Kasumi-1 (cell line): ENCODE measurements around the gene ETV5.
"Not testable (repeated sequence)": the region's sequence is repeated elsewhere in the genome, so short reads cannot be mapped to it uniquely, and the experiment has no call there.

Source experiments
- DNase-seq, 2 experiments: peaks; one replicate each; lab custom pipeline; 2025; lab: John Stamatoyannopoulos, UW

Gene ETV5

DNA sequence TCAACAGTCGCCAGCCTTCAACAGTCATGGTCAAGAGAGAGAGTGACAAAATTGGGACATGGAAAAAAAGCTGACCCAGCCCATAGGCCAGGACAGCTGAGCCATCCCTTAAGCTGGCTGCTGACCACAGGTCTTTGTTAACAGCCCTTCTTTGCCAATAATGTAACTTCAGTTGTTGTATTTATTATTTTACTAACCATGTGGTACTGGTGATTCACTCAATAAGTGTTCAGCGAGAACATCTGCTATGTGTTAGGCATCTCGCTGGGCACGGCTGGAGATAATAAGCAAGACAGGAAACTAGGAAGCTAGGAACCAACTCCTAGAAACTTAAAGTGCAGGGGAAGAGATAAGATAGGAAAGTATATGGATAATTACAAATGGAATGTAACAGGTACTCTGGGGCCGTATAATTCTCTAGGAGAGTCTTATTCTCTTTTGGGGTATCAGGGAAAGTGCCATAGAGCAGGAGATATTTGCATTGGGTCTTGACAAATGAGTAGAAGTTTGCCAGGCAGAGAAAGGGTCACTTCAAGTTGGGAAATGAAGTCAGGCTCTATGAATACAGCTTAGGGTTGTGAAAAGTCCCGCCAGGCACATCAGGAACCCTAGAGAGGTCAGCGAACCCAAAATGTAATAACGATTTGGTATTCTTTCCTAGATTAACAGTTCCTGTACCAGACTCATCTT, 87.1 kb downstream of the ETV5 start:
- no peak for DNase-seq

DNA sequence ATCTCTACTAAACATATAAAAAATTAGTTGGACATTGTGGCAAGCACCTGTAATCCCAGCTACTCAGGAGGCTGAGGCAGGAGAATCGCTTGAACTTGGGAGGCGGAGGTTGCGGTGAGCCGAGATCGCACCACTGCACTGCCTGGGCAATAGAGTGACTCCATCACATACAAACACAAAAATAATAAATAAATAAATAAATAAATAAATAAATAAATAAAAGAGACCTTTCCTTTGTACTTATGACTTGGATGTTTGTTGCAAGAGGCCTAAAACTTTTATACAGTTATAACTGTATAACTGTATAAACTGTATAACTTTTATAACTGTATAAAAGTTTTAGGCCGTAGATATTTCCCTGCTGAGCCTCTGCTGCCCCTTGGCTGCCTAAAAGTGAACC, 87.6 kb downstream of the ETV5 start:
- DNase-seq: not testable (repeated sequence)

DNA sequence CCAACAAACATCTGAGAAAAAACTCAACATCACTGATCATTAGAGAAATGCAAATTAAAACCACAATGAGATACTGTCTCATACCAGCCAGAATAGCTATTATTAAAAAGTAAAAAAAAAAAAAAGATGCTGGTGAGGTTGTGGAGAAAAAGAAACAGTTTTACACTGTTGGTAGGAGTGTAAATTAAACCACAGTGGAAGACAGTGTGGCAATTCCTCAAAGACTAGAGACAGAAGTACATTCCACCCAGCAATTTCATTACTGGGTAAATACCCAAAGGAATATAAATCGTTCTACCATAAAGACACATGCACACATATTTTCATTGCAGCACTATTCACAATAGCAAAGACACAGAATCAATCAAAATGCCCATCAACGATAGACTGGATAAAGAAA, 89.6 kb downstream of the ETV5 start:
- DNase-seq: not testable (repeated sequence)

DNA sequence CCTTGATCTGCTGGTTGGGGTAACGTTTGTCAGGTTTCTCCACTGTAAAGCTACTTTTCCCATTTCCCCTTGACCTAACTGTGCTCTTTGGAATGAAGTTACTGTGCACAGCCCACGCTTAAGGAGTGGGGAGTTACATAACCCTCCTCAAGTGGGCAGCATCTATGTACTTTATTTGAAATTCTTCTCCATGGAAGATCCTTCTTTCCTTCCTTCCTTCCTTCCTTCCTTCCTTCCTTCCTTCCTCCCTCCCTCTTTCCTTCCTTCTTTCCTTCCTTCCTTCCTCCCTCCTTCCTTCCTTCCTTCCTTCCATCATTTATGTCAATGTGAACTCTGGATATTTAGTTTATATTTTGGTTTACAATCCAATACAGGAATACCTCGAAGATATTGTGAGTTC, 94.0 kb downstream of the ETV5 start:
- DNase-seq: no peak

DNA sequence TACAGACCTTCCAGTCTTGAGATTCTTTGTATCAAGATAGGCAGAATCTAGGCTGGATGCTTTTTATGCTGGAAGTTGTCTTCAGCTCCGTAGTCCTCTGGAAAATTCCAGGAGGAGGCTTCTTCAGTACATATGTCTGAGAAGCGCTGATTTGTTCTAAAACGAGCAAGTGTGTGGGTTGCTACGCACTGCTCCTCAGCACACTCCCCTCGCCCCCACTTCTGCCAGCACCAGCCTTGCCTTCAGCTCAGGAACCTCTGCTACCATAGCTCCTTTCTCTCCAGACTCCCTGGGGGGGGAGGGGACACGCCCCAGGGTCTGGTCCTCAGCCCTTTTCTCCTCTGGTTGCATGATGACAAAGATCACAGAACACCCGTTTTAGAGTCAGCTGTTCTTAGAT, 95.6 kb downstream of the ETV5 start:
- DNase-seq: no peak

DNA sequence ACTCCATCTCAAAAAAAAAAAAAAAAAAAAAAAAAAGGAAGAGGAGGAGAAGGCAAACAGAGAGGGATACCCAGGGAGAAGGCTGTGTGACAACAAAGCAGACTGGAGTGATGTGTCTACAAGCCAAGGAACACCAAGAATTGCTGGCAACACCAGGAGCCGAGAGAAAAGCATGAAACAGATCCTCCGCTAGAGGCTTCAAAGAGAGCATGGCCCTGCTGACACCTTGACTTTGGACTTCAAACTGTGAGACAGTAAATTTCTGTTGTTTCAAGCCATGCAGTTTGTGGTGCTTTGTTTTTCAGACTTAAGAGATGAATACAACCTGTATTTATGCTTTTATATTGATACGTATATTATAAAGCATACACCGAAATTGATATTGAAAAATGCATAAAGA, 96.8 kb downstream of the ETV5 start:
- DNase-seq: no peak

DNA sequence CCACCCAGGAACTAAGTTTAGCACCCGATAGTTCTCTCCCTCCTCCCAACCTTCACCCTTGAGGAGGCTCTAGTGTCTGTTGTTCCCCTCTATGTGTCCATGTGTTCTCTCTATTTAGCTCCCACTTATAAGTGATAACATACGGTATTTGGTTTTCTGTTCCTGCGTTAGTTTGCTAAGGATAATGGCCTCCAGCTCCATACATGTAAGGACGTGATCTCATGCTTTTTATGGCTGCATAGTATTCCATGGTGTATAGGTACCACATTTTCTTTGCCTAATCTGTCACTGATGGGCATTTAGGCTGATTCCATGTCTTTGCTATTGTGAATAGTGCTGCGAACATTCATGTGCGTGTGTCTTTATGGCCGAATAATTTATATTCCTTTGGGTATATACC, 104.2 kb downstream of the ETV5 start:
- no peak for DNase-seq

DNA sequence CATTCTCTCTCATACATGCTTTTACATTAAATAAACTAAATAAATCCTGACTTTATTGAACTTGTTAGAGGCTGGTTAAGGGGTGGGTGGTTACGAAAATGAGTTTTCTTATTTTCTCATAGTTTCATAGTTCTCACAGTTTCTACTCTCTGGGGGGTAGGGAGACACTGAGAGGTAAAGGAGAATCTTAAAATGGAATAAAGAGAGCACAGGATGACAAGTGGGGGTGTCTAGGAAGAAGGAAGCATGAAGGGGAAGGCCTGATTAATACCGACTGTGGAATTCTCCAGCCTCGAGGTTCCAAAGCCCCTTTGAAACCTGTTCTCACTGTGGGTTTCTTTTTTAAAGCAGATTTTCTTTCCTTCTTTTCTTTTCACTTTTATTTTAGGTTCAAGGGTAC, 104.7 kb downstream of the ETV5 start:
- no peak for DNase-seq

DNA sequence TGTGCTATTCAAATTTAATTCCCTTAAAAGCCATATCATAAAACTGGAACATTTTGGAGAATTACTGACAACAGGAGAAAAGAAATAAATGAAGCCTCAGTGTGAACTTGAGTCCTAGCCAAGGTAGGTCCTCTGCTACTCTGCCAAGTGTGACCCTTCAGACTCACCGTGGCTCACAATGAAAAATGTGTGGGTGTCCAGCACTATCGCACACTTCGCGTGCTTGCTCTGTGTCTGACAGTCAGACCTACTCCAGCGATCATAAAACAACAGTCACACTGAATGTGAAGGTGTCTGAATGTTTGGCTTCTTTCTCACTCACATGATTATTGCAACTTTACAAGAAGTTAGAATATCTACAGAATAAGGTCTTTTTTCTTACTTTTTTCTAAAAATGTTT, 105.3 kb downstream of the ETV5 start:
- no peak for DNase-seq

DNA sequence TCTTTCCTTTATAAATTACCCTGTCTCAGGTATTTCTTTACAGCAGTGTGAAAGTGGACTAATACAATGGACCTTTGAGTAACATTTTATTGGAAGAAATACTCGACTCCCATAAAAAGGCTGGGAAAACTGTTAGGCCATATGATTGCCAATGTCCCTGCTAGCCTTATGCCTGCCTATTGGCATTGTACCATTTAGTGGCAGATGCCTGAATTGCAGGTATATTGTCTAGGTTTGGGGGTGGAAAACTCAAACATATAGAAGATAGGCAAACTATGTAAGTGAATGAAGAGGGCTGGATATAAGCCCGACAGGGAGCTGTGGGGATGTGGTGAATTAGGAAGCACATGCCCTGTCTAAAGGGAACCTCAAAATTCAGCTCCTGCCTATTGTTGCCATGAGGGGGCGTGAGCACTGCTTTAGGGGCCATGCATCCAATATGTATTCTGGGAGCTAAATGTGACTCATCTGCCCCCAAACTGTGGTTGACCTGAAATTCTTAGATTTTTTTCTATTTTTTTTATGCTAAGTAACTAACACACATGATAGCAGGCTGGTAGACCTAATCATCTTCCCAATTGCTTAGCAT, 105.9 kb downstream of the ETV5 start:
- DNase-seq: peak; percentile 65 to 79

DNA sequence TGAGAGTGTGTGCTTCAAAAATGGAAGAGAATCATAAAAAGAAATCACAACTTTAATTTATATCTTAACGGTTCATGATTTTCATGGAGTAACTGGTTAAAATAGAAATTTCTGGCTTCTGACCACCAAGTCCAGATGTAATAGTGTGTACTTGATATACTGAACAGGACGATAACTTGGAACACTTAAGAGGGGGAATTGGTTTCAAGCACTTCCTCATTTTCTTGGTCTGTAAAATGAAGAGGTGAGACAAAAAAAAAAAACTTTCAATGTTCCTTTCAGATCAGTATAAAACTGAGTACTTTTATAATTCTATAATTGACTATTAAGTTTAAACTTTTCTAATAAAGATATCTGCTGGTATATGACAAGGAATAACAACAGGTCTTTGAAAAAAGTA, 107.0 kb downstream of the ETV5 start:
- DNase-seq: peak; percentile 9 to 24

DNA sequence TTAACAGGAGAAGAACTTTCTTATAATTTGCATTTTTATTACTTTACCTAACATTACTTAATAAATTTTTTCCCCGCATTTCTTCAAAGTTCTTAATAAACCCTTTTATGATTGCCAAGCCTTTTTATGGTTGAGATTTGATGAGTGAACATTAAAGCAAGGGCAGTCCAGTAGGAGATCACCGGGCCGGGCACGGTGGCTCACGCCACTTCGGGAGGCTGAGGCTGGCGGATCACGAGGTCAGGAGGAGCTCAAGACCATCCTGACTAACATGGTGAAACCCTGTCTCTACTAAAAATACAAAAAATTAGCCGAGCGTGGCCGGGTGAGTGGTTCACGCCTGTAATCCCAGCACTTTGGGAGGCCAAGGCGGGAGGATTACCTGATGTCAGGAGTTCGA, 109.7 kb downstream of the ETV5 start:
- no peak for DNase-seq

DNA sequence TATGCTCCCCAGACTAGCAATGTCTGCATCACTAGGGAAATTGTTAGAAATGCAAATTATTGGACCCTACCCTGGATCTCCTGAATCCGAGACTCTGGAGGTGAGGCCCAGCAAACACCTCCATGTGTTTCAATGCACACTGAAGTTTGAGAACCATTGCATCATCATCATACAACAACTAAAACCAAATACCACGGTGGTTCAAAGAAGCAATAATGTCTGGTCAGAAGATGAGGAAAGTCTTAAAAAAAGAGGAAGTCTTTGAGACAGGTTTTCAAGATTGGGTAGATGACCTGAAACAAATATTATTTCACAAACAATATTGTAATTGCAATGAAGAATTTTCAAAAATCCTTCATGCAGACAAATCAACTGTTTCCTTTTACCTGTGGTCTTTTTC, 110.8 kb downstream of the ETV5 start:
- peak; percentile 16 to 18 for DNase-seq

DNA sequence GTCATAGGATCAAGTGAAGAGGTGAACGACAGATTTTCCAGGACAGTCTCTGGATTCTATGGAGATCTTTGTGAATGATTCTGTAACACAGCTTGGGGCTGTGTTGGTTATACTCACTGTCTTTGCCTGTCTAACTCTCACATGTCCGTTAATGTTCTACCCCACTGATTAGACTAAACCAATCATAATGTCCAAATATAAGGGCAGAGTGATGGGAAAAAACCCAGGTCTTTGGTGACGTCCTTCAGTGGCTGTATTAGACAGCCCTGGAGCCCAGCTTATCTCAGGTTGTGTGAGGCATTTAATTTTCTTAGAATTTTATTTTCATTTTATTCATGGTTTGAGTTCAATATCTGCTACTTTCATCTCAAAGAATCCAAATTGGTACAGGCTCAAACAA, 111.8 kb downstream of the ETV5 start:
- no peak for DNase-seq
